Thyroid gland (tissue), 4 donors: ENCODE results near the gene ABCA10. TPM values are rescaled to one million over a fixed set of nuclear protein-coding genes. Genes with fewer than 3 reads are reported as not detected.

Experiments used
- DNase-seq, 2 donors: peaks; one replicate each; pipeline ENCODE4 v3.0.0-alpha.2; 2019
- H3K27ac ChIP-seq, 3 donors: fragments of 200-600 bp; sonication (generic); 1 replicate in 2 of 3; 2 replicates in 1 of 3; pipeline ENCODE4 v1.5.1; 2016 to 2019; ENCODE audit warnings: mild to moderate bottlenecking in 1 of 3, moderate library complexity in 1 of 3
- H3K27me3 ChIP-seq: fragments of 200-600 bp; sonication (generic); one replicate; pipeline ENCODE4 v1.5.1; 2019
- H3K36me3 ChIP-seq, 2 donors: fragments of 200-600 bp; sonication (generic); one replicate each; pipeline ENCODE4 v1.5.1; 2016 to 2019
- H3K4me1 ChIP-seq, 2 donors: fragments of 200-600 bp; sonication (generic); one replicate each; pipeline ENCODE4 v1.5.1; 2017 to 2019
- H3K4me3 ChIP-seq, 3 donors: fragments of 200-600 bp; sonication (generic); replicated peaks in 1 of 3; 1 replicate in 2 of 3; 2 replicates in 1 of 3; pipeline ENCODE4 v1.5.1; 2016; ENCODE audit warnings: mild to moderate bottlenecking in 1 of 3
- H3K9me3 ChIP-seq: fragments of 200-600 bp; sonication (generic); one replicate; pipeline ENCODE4 v1.5.1; 2017
- POLR2A ChIP-seq, 2 donors: fragments of 450-650 bp; IDR thresholded peaks; one replicate each; pipeline ENCODE4 v1.6.1; 2017; ENCODE audit warnings: antibody characterized with exemption in 2 of 2, mild to moderate bottlenecking in 2 of 2, moderate library complexity in 1 of 2
- WGBS, 2 donors: methylation state at CpG; one replicate each; pipeline ENCODE4 v1.1.5; 2017; 5-methylcytosine and 5-hydroxymethylcytosine counted together
- intact Hi-C: fragments of 100-400 bp; cut with DNase I; formaldehyde crosslinking; loops from one replicate; pipeline ENCODE4 v1.15.1; 2023
- total RNA-seq, 4 donors: library from RNA; depleted of rRNA; stranded (reverse); fragments of >200 nt; gene quantifications; one replicate each; pipeline ENCODE4 v1.2.3, GENCODE V29; 2016
- TF ChIP-seq, protein P1 (sequence below), 6 experiments: fragments of 200-600 bp in 3 of 6; fragments of 450-650 bp in 3 of 6; sonication (generic) in 3 of 6; IDR thresholded peaks; one replicate each; pipeline ENCODE4 v1.5.1; 2016 to 2019; ENCODE audit warnings: antibody characterized with exemption in 6 of 6, mild to moderate bottlenecking in 2 of 6, inconsistent platforms in 1 of 6, moderate library complexity in 1 of 6

ABCA10 gene
- total RNA-seq, 4 donors from 2014 or later = 8.4 to 23.2 (median 9.7) TPM

DNA sequence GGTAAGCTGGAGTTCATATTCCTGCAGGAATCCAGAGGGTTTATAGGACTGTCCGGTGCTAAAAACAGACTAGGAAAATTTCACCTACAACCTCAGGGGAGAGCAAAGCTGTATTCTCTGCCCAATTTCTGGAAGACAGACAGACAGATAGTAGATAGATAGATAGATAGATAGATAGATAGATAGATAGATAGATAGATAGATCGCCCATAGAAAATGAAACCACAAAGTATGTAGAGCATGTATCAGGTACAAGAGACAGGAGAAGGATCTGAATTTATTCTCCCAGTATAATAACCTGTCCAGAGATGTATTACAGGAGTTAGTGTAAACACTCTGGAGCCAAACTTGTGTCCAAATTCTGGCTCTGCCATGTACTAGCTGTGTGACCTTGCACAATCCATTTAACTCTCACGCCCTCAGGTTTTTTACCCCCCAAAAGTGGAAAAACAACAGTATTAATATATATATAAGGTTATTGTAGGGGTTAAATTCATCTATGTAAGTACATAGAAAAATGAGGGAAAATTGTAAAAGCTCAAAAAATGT is 84.9 kb downstream of the ABCA10 start:
- no peak for DNase-seq
- H3K4me3 ChIP-seq = no peak overlapping the region
- H3K27me3 ChIP-seq = no peaks in the 10 kb centered on the region
- no peak overlapping the region for H3K27ac ChIP-seq
- H3K36me3 ChIP-seq = no peaks in the 10 kb centered on the region
- intact Hi-C loops = no loop called here
- TF ChIP-seq, protein P1, sequence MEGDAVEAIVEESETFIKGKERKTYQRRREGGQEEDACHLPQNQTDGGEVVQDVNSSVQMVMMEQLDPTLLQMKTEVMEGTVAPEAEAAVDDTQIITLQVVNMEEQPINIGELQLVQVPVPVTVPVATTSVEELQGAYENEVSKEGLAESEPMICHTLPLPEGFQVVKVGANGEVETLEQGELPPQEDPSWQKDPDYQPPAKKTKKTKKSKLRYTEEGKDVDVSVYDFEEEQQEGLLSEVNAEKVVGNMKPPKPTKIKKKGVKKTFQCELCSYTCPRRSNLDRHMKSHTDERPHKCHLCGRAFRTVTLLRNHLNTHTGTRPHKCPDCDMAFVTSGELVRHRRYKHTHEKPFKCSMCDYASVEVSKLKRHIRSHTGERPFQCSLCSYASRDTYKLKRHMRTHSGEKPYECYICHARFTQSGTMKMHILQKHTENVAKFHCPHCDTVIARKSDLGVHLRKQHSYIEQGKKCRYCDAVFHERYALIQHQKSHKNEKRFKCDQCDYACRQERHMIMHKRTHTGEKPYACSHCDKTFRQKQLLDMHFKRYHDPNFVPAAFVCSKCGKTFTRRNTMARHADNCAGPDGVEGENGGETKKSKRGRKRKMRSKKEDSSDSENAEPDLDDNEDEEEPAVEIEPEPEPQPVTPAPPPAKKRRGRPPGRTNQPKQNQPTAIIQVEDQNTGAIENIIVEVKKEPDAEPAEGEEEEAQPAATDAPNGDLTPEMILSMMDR (IDR thresholded peaks at IDR 0.05) = no peak
- TF ChIP-seq POLR2A (IDR thresholded peaks at IDR 0.05) = no peak
- no peaks in the 10 kb centered on the region for H3K9me3 ChIP-seq
- peaks cover 0 to 4% of the 10 kb centered on the region in 2 donors for H3K4me1 ChIP-seq
- 96% methylated on average over 3 of the region's 3 CpGs for WGBS, 2 donors

DNA sequence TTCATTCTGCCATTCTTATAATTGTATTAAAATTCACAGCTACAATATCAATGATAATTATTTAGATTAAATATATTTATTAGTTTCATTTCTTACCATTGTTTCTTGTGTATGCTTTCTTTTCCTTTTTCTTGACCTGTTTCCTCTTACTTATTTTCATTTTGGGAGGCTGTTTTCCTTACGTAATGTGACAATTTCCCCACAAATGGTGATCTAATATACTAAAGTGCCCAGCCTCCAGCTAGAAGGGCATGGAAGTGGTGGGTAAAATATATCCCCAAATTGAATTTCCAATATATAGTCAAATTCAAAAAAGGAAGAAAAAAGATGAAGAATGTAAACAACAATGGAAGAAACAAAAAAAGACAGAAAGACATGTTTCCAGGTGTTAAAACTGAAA is 85.5 kb downstream of the ABCA10 start:
- intact Hi-C loops = no loop called here
- TF ChIP-seq, protein P1 (IDR thresholded peaks at IDR 0.05) = no peak
- 86 to 90% methylated on average over 1 of the region's 1 CpG for WGBS, 2 donors
- Histone ChIP-seq H3K27me3 (no peaks in the 10 kb centered on the region), H3K27ac (no peak overlapping the region), H3K9me3 (no peaks in the 10 kb centered on the region), H3K36me3 (no peaks in the 10 kb centered on the region), H3K4me1 (peaks cover 0 to 4% of the 10 kb centered on the region in 2 donors), H3K4me3 (no peak overlapping the region)
- no peak for DNase-seq

DNA sequence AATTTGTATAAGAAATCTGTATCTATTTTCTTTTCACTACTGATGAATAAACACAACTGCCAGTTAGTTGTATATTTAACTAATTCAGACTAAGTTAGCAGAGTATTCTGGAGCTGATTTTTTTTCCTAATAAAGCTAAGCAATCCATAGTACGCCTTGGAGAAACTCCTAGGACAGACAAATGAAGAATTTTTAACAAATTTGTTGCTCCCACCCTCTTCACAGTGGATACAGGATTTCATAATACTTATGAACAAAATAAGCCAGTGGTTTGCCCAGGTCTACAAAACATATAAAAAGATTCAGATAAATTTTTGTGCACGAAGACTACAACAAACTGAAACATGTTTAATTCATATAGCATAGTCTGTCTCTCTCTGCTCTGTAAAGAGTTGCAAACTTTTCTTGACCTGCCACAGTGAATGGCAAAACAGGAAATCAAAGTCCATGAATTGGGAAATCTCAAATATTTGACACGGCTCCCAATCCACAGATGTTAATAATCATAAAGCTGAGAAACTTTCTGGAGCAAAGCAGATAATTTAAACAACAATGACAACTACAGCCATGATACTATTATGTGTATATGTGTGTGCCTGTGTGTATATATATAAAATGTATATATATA is 86.3 kb downstream of the ABCA10 start:
- DNase-seq = no peak
- H3K4me1 ChIP-seq = peaks cover 0 to 4% of the 10 kb centered on the region in 2 donors
- H3K9me3 ChIP-seq = no peaks in the 10 kb centered on the region
- peak overlapping the region in 2 of 3 donors; percentile 12 to 24 for H3K27ac ChIP-seq
- no peak overlapping the region for H3K4me3 ChIP-seq
- no peak for TF ChIP-seq POLR2A (IDR thresholded peaks at IDR 0.05)
- TF ChIP-seq, protein P1 (IDR thresholded peaks at IDR 0.05) = no peak
- H3K27me3 ChIP-seq = no peaks in the 10 kb centered on the region
- peaks cover 0 to 2% of the 10 kb centered on the region in 2 donors for H3K36me3 ChIP-seq
- intact Hi-C loops = no loop called here
- WGBS, 2 donors = 65 to 73% methylated on average over 3 of the region's 3 CpGs

DNA sequence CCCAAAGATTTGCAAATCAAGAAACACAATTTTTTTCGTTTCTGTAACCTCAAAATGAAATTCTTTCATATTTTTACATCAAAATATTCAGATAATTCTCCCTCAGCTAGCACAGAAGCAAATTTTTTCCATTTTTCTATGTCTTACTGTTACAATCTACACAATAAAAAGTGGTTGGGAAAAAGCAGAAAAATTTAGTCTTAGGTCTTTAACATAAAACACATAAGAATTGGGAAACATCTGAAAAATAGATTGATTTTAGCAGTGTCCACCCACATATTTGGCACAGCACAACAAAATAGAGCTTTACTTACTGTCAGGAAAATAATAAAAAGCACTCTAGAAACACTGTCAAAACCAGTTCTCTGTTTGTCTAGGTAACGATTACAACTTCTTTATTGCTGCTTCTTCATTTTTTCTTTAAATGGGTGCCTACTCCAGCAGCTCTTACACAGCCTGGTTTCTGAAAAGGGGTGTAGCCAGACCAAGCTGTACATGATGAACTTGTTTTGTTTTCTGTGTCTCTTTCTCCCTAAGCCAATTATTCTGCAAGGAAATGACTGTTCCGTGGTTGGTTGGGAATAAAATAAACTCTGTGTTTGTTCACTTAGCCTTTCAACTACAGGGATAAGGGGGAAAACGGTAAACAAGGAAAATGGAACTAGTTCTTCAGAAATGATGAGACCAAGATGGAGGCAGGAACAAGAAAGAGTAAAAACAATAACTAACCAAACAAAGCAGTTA is 87.0 kb downstream of the ABCA10 start, which contains the start of gene ABCA6:
ABCA6 (minus strand) TSS at position 465 of the 744 bp plus-strand sequence. CDS start 1,192 bp downstream, outside the sequence.
- peak within 1 kb of the TSS in 2 of 3 donors; percentile 24 to 35 for H3K27ac ChIP-seq

More for the DNA sequence above, 87.0 kb downstream of the ABCA10 start, which contains the start of gene ABCA6:
- H3K4me3 ChIP-seq = no peak within 1 kb of the TSS
- H3K9me3 ChIP-seq = no peaks in the 10 kb centered on the region
- TF ChIP-seq, protein P1 (IDR thresholded peaks at IDR 0.05) = no peak
- TF ChIP-seq POLR2A (IDR thresholded peaks at IDR 0.05) = no peak
- intact Hi-C loops = no loop called here
- DNase-seq = no peak
- peaks cover 0 to 2% of the 10 kb centered on the region in 2 donors for H3K36me3 ChIP-seq
- 41 to 52% methylated on average over 4 of the region's 4 CpGs for WGBS, 2 donors
- H3K4me1 ChIP-seq = peaks cover 0 to 4% of the 10 kb centered on the region in 2 donors
- H3K27me3 ChIP-seq = no peaks in the 10 kb centered on the region
